DMS 273 (cell line): ENCODE data around the gene SVOP.

ENCODE experiments used
- DNase-seq: peaks from one replicate; lab custom pipeline; 2025; ENCODE audit not compliant: unreplicated experiment; lab: John Stamatoyannopoulos, UW

Gene SVOP

GRCh38 chr12:108980831-108981618, 39.8 kb downstream of the SVOP start:
- no peak for DNase-seq

- no peak for DNase-seq
Measured at GRCh38 chr12:108977360-108977759, 43.5 kb downstream of the SVOP start.

- DNase-seq, result no peak
Measured at GRCh38 chr12:108975024-108975593, 45.8 kb downstream of the SVOP start.

- DNase-seq, result no peak
Measured at GRCh38 chr12:108973629-108974152, 47.2 kb downstream of the SVOP start.

- no peak for DNase-seq
Measured at GRCh38 chr12:108972358-108972757, 48.5 kb downstream of the SVOP start.

- no peak for DNase-seq
Measured at GRCh38 chr12:108969622-108970021, 51.2 kb downstream of the SVOP start.

- DNase-seq, result peak; percentile 32
Measured at GRCh38 chr12:108967869-108968540, 52.9 kb downstream of the SVOP start.

- DNase-seq, result peak; percentile 77
Measured at GRCh38 chr12:108966378-108967151, 54.3 kb downstream of the SVOP start.

- no peak for DNase-seq
Measured at GRCh38 chr12:108965886-108966285, 55.0 kb downstream of the SVOP start.

GRCh38 chr12:108964371-108965352, 56.2 kb downstream of the SVOP start:
- DNase-seq, result peak; percentile 27

GRCh38 chr12:108962256-108962655, 58.6 kb downstream of the SVOP start:
- DNase-seq, result no peak

- DNase-seq, result no peak
Measured at GRCh38 chr12:108959748-108960655, 60.9 kb downstream of the SVOP start.

GRCh38 chr12:108955225-108955835, 65.5 kb downstream of the SVOP start:
- DNase-seq, result peak; percentile 46

GRCh38 chr12:108950991-108951739, 69.7 kb downstream of the SVOP start:
- peak; percentile 81 for DNase-seq

GRCh38 chr12:108949976-108950375, 70.9 kb downstream of the SVOP start:
- no peak for DNase-seq

GRCh38 chr12:108948367-108948766, 72.5 kb downstream of the SVOP start:
- DNase-seq, result no peak

- no peak for DNase-seq
Measured at GRCh38 chr12:108947097-108947496, 73.8 kb downstream of the SVOP start.

GRCh38 chr12:108940138-108940537, 80.7 kb downstream of the SVOP start:
- DNase-seq, result no peak
